K562 (cell line): ENCODE data around the gene OTOGL. TPM values are rescaled to one million over a fixed set of nuclear protein-coding genes. Genes with fewer than 3 reads are reported as not detected.

Experiments
- ATAC-seq: fragments of 200-7000 bp; cut with Tn5 transposase; 3 replicates; pipeline ENCODE4 v1.9.1; 2020; ENCODE audit warnings: moderate library complexity
- BruUV-seq: library from RNA; stranded (reverse); fragments of 400-500 nt; replicated peaks from 2 replicates; lab custom pipeline; 2021; lab: Mats Ljungman, UMichigan
- CTCF ChIA-PET: fragments of 300-600 bp; formaldehyde crosslinking; extraction: SDS; loops from one replicate; lab custom pipeline; 2021; ENCODE audit warnings: low intra/inter-chr PET ratio; lab: Yijun Ruan, JAX
- POLR2A ChIA-PET: fragments of 300-600, 350-650 bp; sonication (Branson Sonifier 250); formaldehyde crosslinking; extraction: SDS; loops from one replicate; lab custom pipeline; 2021; ENCODE audit warnings: antibody characterized with exemption, inconsistent platforms; lab: Yijun Ruan, JAX
- DNase-seq, 4 experiments: peaks; one replicate each; pipeline versions ENCODE4 v3.0.0 to v3.0.0-alpha.2; 2011 to 2018; ENCODE audit warnings: low spot score in 3 of 4, mixed read lengths in 3 of 4; ENCODE audit errors: extremely low read depth in 1 of 4
- FAIRE-seq: peaks from 2 replicates; lab custom pipeline; 2011; peaks lifted over from hg19 to GRCh38; lab: Jason Lieb, UNC
- H2AFZ ChIP-seq: 2 replicates; pipeline ENCODE4 v1.6.0; 2011; ENCODE audit warnings: low read depth, low read length, control low read depth, inconsistent platforms
- H3K27ac ChIP-seq: fragments of 200-600 bp; 3 replicates; pipeline ENCODE4 v1.8.0; 2011; ENCODE audit warnings: low read depth, mild to moderate bottlenecking, control low read depth, inconsistent platforms, low read length, moderate library complexity, mixed read lengths; ENCODE audit errors: extremely low read depth
- H3K27me3 ChIP-seq, 2 experiments: fragments of 300-600 bp in 1 of 2; 2 replicates in 1 of 2; 3 replicates in 1 of 2; pipeline versions ENCODE4 v1.6.0 to v1.8.0; 2011; ENCODE audit warnings: inconsistent platforms in 2 of 2, low read length in 2 of 2, mild to moderate bottlenecking in 1 of 2, mixed read lengths in 1 of 2, moderate library complexity in 1 of 2; ENCODE audit not compliant: control insufficient read depth in 2 of 2, insufficient read depth in 2 of 2
- H3K36me3 ChIP-seq: fragments of 300-600 bp; 3 replicates; pipeline ENCODE4 v1.8.0; 2011; ENCODE audit warnings: mild to moderate bottlenecking, low read length, inconsistent platforms; ENCODE audit not compliant: control insufficient read depth, insufficient read depth
- H3K4me1 ChIP-seq, 2 experiments: fragments of 200-600 bp in 1 of 2; replicated peaks in 1 of 2; 2 replicates in 1 of 2; 3 replicates in 1 of 2; pipeline versions ENCODE4 v1.5.1 to v1.8.0; 2011; ENCODE audit warnings: inconsistent platforms in 2 of 2, low read length in 2 of 2, mild to moderate bottlenecking in 1 of 2, mixed read lengths in 1 of 2, moderate library complexity in 1 of 2; ENCODE audit not compliant: control insufficient read depth in 2 of 2, insufficient read depth in 2 of 2
- H3K4me2 ChIP-seq: 2 replicates; pipeline ENCODE4 v1.6.1; 2011; ENCODE audit warnings: low read length, control low read depth, inconsistent platforms, mixed read lengths; ENCODE audit not compliant: insufficient read depth
- H3K4me3 ChIP-seq: fragments of 200-600 bp; sonication (generic), shearing (Covaris generic); 2 replicates; pipeline ENCODE4 v1.5.1; 2016; ENCODE audit warnings: control low read depth, inconsistent platforms
- H3K79me2 ChIP-seq: fragments of 200-600 bp; 3 replicates; pipeline ENCODE4 v1.8.0; 2011; ENCODE audit warnings: low read length, inconsistent platforms; ENCODE audit not compliant: control insufficient read depth, insufficient read depth
- H3K9ac ChIP-seq, 2 experiments: 2 replicates each; pipeline versions ENCODE4 v1.6.0 to v1.6.1; 2011; ENCODE audit warnings: low read depth in 2 of 2, low read length in 2 of 2, control low read depth in 1 of 2, inconsistent platforms in 1 of 2, mild to moderate bottlenecking in 1 of 2, mixed read lengths in 1 of 2; ENCODE audit not compliant: insufficient read depth in 1 of 2
- H3K9me1 ChIP-seq: one replicate; pipeline ENCODE4 v1.6.0; 2011; ENCODE audit warnings: inconsistent platforms, mild to moderate bottlenecking, low read length, moderate library complexity; ENCODE audit not compliant: control insufficient read depth, insufficient read depth
- H3K9me3 ChIP-seq: replicated peaks from 2 replicates; pipeline ENCODE4 v1.5.1; 2011; ENCODE audit warnings: low read depth, low read length, inconsistent platforms; ENCODE audit not compliant: control insufficient read depth, insufficient read depth
- H4K20me1 ChIP-seq: replicated peaks from 2 replicates; pipeline ENCODE4 v1.6.1; 2011; ENCODE audit warnings: low read length, inconsistent platforms, mixed read lengths; ENCODE audit not compliant: control insufficient read depth, insufficient read depth
- BRCA1 ChIP-seq, 2 experiments: fragments of 450-650 bp in 1 of 2; sonication (generic) in 1 of 2; formaldehyde crosslinking in 1 of 2; IDR thresholded peaks; 2 replicates each; pipeline versions ENCODE4 v1.5.0 to v1.6.1; 2017 to 2020; ENCODE audit warnings: mild to moderate bottlenecking in 1 of 2, missing genetic modification reagents in 1 of 2
- CREBBP ChIP-seq: IDR thresholded peaks from one replicate; pipeline ENCODE4 v1.6.1; 2012; ENCODE audit warnings: low read depth, mild to moderate bottlenecking, control low read depth, inconsistent platforms, low read length
- MAZ ChIP-seq, 2 experiments: fragments of 450-650 bp in 1 of 2; sonication (generic) in 1 of 2; formaldehyde crosslinking; IDR thresholded peaks in 1 of 2; conservative IDR thresholded peaks in 1 of 2; 2 replicates each; pipeline versions ENCODE4 v1.4.0 to v1.5.0; 2020; ENCODE audit warnings: mild to moderate bottlenecking in 1 of 2, missing genetic modification reagents in 1 of 2
- STAT5B ChIP-seq: fragments of 250-450 bp; sonication (Bioruptor Pico); IDR thresholded peaks from 2 replicates; pipeline ENCODE4 v1.8.0; 2021; ENCODE audit warnings: mild to moderate bottlenecking, inconsistent platforms
- ZNF134 ChIP-seq: fragments of 250-450 bp; sonication (Bioruptor Pico); conservative IDR thresholded peaks from 2 replicates; pipeline ENCODE4 v1.4.0; 2020
- WGBS: fragments of 100-300 bp; shearing (Covaris generic); methylation state at CpG from one replicate; pipeline ENCODE4 v1.1.6; 2016; ENCODE audit warnings: low coverage, mixed read lengths; ENCODE audit not compliant: insufficient coverage; ENCODE audit errors: missing lambda C conversion rate; 5-methylcytosine and 5-hydroxymethylcytosine counted together
- in situ Hi-C: fragments of 300-500 bp; cut with MboI; formaldehyde crosslinking; loops from 4 replicates; pipeline ENCODE4 v1.15.0; 2018; ENCODE audit warnings: inconsistent platforms, mixed read lengths
- intact Hi-C: fragments of 100-400 bp; cut with micrococcal nuclease; formaldehyde crosslinking; loops from 2 replicates; pipeline ENCODE4 v1.14.2; 2022
- polyA plus RNA-seq, 8 experiments: library from polyadenylated mRNA; depleted of rRNA in 4 of 8; stranded (reverse) in 5 of 8; unstranded in 3 of 8; fragments of >200 nt; fragmentation: Nextera tagmentation in 2 of 8; fragmentation: Illumina TruSeq in 1 of 8; extraction: Ambion mirVana in 2 of 8; extraction: Trizol in 1 of 8; gene quantifications; 2 replicates each; pipeline versions ENCODE4 v1.2.1 to v1.2.3, GENCODE V29; 2011 to 2014; ENCODE audit warnings: inconsistent platforms in 1 of 8, missing spikeins in 1 of 8
- total RNA-seq, 7 experiments: library from RNA; depleted of rRNA in 6 of 7; stranded (reverse); fragments of >200 nt in 6 of 7; fragmentation: Illumina TruSeq in 2 of 7; extraction: Trizol in 2 of 7; gene quantifications; 2 replicates each; pipeline versions ENCODE4 v1.2.1 to v1.2.3, GENCODE V29; 2011 to 2021; ENCODE audit warnings: low replicate concordance in 1 of 7
- TF ChIP-seq, protein P1 (sequence below): fragments of 450-650 bp; IDR thresholded peaks from 2 replicates; pipeline ENCODE4 v1.6.1; 2016

The OTOGL gene
- total and polyA plus RNA-seq, 9 of the 15 experiments (the other 6 are each of a cell fraction or from before 2014, with no cell fraction given) = 0.02 to 0.03 TPM; not detected in 7

DNA sequence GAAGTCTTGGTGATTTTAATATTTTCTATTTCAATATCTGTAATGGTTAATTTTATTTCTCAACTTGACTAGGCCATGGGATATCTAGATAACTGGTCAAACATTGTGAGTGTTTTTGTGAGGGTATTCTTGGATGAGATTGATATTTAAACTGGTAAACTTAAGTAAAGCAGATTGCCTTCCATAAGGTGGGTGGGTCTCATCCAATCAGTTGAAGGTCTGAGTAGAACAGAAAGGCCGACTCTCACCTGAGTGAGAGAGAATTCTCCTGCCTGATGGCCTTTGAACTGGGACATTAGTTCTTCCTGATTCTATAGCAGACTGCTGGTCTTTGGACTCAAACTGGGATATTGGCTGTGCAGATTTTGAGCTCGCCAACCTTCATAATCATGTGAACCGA is 36.3 kb downstream of the OTOGL start:
- ATAC-seq (no peak), DNase-seq (no peak), FAIRE-seq (no peak)
- in situ Hi-C loops = no loop called here
- Histone ChIP-seq H3K4me1 (no peaks in the 10 kb centered on the region), H2AFZ (no peak overlapping the region), H3K4me2 (no peak overlapping the region), H3K9me1 (no peaks in the 10 kb centered on the region), H3K36me3 (no peaks in the 10 kb centered on the region), H3K27ac (no peak overlapping the region), H3K79me2 (no peaks in the 10 kb centered on the region), H3K27me3 (no peaks in the 10 kb centered on the region), H3K9ac (no peak overlapping the region), H4K20me1 (no peaks in the 10 kb centered on the region), H3K9me3 (no peaks in the 10 kb centered on the region), H3K4me3 (no peak overlapping the region)
- TF ChIP-seq CREBBP (no peak), ZNF134 (CRISPR knock-in tag) (peak; percentile 83)
- ChIA-PET CTCF (no interaction called here), POLR2A (no interaction called here)
- 9% methylated on average over 3 of the region's 3 CpGs for WGBS
- no TSS peak for BruUV-seq
- intact Hi-C loops = no loop called here

DNA sequence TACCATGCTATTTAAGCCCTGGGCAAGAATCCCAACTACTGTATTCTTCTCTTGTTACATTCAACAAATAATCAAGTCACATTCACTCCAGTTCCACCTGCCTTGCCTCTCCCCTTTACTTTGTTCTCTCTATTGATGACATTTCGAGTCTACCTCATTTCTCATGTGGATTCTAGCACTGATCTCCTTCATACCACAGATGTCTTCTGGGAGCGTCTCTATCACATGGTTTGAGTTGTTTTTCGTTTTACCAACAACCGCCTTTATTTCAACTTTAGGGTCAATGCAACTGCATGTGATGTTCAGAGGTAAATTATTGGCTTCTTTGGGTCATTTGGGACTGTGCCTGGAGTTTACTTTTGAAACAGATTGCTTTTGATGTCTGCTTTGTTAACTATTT is 40.7 kb downstream of the OTOGL start:
- in situ Hi-C loops = no loop called here
- H3K79me2 ChIP-seq = no peaks in the 10 kb centered on the region
- no peaks in the 10 kb centered on the region for H3K36me3 ChIP-seq
- H4K20me1 ChIP-seq = no peaks in the 10 kb centered on the region
- no peak overlapping the region for H2AFZ ChIP-seq
- H3K4me3 ChIP-seq = no peak overlapping the region
- no peak overlapping the region for H3K27ac ChIP-seq
- H3K27me3 ChIP-seq = no peaks in the 10 kb centered on the region
- H3K9me3 ChIP-seq = no peaks in the 10 kb centered on the region
- H3K9ac ChIP-seq = no peak overlapping the region
- no TSS peak for BruUV-seq
- FAIRE-seq = no peak
- H3K4me2 ChIP-seq = no peak overlapping the region
- no peak for ATAC-seq
- no peaks in the 10 kb centered on the region for H3K9me1 ChIP-seq
- ChIA-PET CTCF (no interaction called here), POLR2A (no interaction called here)
- no peaks in the 10 kb centered on the region for H3K4me1 ChIP-seq
- DNase-seq = no peak
- intact Hi-C loops = no loop called here
- 2% methylated on average over 4 of the region's 4 CpGs for WGBS
- TF ChIP-seq MAZ (CRISPR knock-in tag; conservative IDR thresholded peaks at IDR 0.05 in 1 of 2, IDR thresholded peaks at IDR 0.05 in 1 of 2) = no peak
- TF ChIP-seq BRCA1 (IDR thresholded peaks at IDR 0.05) = no peak
- TF ChIP-seq BRCA1 (CRISPR knock-in tag; IDR thresholded peaks at IDR 0.05) = no peak
- TF ChIP-seq STAT5B (CRISPR knock-in tag) = no peak
- TF ChIP-seq, protein P1, sequence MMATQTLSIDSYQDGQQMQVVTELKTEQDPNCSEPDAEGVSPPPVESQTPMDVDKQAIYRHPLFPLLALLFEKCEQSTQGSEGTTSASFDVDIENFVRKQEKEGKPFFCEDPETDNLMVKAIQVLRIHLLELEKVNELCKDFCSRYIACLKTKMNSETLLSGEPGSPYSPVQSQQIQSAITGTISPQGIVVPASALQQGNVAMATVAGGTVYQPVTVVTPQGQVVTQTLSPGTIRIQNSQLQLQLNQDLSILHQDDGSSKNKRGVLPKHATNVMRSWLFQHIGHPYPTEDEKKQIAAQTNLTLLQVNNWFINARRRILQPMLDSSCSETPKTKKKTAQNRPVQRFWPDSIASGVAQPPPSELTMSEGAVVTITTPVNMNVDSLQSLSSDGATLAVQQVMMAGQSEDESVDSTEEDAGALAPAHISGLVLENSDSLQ = no peak
